ENCODE measurements around the gene EXPH5.
"Not testable (repeated sequence)": the region's sequence is repeated elsewhere in the genome, so short reads cannot be mapped to it uniquely, and the experiment has no call there.

The EXPH5 gene

GRCh38 chr11:108606495-108607160 is 13.1 kb upstream of the EXPH5 start:
- in situ Hi-C loops (cut with HindIII; ENCODE audit: low sequenced_read_pairs) = no loop called here

- in situ Hi-C loops (cut with HindIII; ENCODE audit: low sequenced_read_pairs) = no loop called here
Observed at GRCh38 chr11:108606070-108606469, 12.5 kb upstream of the EXPH5 start.

- in situ Hi-C loops (cut with HindIII; ENCODE audit: low sequenced_read_pairs) = not testable (repeated sequence)
Observed at GRCh38 chr11:108602818-108603217, 9.2 kb upstream of the EXPH5 start.

- in situ Hi-C loops (cut with HindIII; ENCODE audit: low sequenced_read_pairs) = no loop called here
Observed at GRCh38 chr11:108601150-108601549, 7.6 kb upstream of the EXPH5 start.

- in situ Hi-C loops (cut with HindIII; ENCODE audit: low sequenced_read_pairs) = no loop called here
Observed at GRCh38 chr11:108599978-108600377, 6.4 kb upstream of the EXPH5 start.

GRCh38 chr11:108597736-108598355 is 4.3 kb upstream of the EXPH5 start:
- in situ Hi-C loops (cut with HindIII; ENCODE audit: low sequenced_read_pairs) = no loop called here

GRCh38 chr11:108596701-108597100 is 3.1 kb upstream of the EXPH5 start:
- in situ Hi-C loops (cut with HindIII; ENCODE audit: low sequenced_read_pairs) = no loop called here

- in situ Hi-C loops (cut with HindIII; ENCODE audit: low sequenced_read_pairs) = no loop called here
Observed at GRCh38 chr11:108593923-108594434, 411 bp upstream of the EXPH5 start.

- in situ Hi-C loops (cut with HindIII; ENCODE audit: low sequenced_read_pairs) = no loop called here
Observed at GRCh38 chr11:108592591-108593213, 866 bp downstream of the EXPH5 start.

GRCh38 chr11:108591893-108592292 is 1.7 kb downstream of the EXPH5 start:
- in situ Hi-C loops (cut with HindIII; ENCODE audit: low sequenced_read_pairs) = no loop called here

- in situ Hi-C loops (cut with HindIII; ENCODE audit: low sequenced_read_pairs) = no loop called here
Observed at GRCh38 chr11:108589136-108589535, 4.4 kb downstream of the EXPH5 start.

GRCh38 chr11:108588287-108588686 is 5.3 kb downstream of the EXPH5 start:
- in situ Hi-C loops (cut with HindIII; ENCODE audit: low sequenced_read_pairs) = no loop called here

GRCh38 chr11:108587109-108587508 is 6.5 kb downstream of the EXPH5 start:
- in situ Hi-C loops (cut with HindIII; ENCODE audit: low sequenced_read_pairs) = no loop called here

GRCh38 chr11:108586600-108586999 is 7.0 kb downstream of the EXPH5 start:
- in situ Hi-C loops (cut with HindIII; ENCODE audit: low sequenced_read_pairs) = no loop called here

GRCh38 chr11:108586185-108586584 is 7.4 kb downstream of the EXPH5 start:
- in situ Hi-C loops (cut with HindIII; ENCODE audit: low sequenced_read_pairs) = not testable (repeated sequence)

GRCh38 chr11:108584973-108585372 is 8.6 kb downstream of the EXPH5 start:
- in situ Hi-C loops (cut with HindIII; ENCODE audit: low sequenced_read_pairs) = no loop called here

- in situ Hi-C loops (cut with HindIII; ENCODE audit: low sequenced_read_pairs) = no loop called here
Observed at GRCh38 chr11:108580645-108581044, 12.9 kb downstream of the EXPH5 start.

- in situ Hi-C loops (cut with HindIII; ENCODE audit: low sequenced_read_pairs) = no loop called here
Observed at GRCh38 chr11:108580043-108580442, 13.5 kb downstream of the EXPH5 start.

GRCh38 chr11:108576523-108576922 is 17.0 kb downstream of the EXPH5 start:
- in situ Hi-C loops (cut with HindIII; ENCODE audit: low sequenced_read_pairs) = no loop called here

- in situ Hi-C loops (cut with HindIII; ENCODE audit: low sequenced_read_pairs) = no loop called here
Observed at GRCh38 chr11:108574675-108575074, 18.9 kb downstream of the EXPH5 start.

- in situ Hi-C loops (cut with HindIII; ENCODE audit: low sequenced_read_pairs) = no loop called here
Observed at GRCh38 chr11:108571001-108571400, 22.6 kb downstream of the EXPH5 start.

GRCh38 chr11:108569896-108570295 is 23.7 kb downstream of the EXPH5 start:
- in situ Hi-C loops (cut with HindIII; ENCODE audit: low sequenced_read_pairs) = no loop called here

Data from endothelial cell of hepatic sinusoid (primary cell).